Measurements from ENCODE around the gene SMG9.
A peak's percentile ranks its signal among the peaks of the same experiment; 100 is the strongest.

SMG9 gene

GRCh38 chr19:43754253-43754502, 584 bp downstream of the SMG9 start:
- Histone ChIP-seq H3K36me3 (ENCODE audit: insufficient read depth, low read length) (peaks cover 5% of the 10 kb centered on the region; the same call in 1 of the 2 replicates), H3K9me3 (ENCODE audit: control insufficient read depth, insufficient read depth, low read length) (no peaks in the 10 kb centered on the region), H3K9ac (ENCODE audit: low read depth, low read length) (peak overlapping the region; percentile 98), H3K4me1 (ENCODE audit: insufficient read depth, low read length) (peaks cover 11% of the 10 kb centered on the region; the same call in 1 of the 2 replicates)

DNA sequence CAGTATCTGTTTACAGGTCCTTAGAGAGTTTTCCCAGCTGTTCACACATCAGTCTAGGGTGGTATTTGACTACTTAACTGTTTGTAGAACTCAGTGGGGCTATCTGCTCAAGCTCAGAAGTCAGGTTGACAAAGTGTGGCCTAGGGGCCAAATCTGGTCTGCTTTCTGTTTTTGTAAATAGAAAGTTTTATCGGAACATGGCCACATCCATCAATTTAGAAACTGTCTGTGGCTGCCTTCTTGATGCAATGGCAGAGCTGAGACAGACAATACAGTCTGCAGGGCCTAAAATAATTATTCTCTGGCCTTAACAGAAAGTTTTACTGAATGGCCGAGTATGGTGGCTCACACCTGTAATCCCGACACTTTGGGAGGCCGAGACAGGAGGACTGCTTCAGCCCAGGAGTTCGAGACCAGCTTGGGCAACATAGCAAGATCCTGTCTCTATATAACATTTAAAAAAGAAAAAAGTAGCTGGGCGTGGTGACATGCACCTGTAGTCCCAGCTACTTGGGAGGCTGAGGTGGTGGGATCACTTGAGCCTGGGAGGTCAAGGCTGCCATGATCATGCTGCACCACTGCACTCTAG, 2.4 kb downstream of the SMG9 start:
- Histone ChIP-seq H3K9me3 (ENCODE audit: control insufficient read depth, insufficient read depth, low read length) (no peaks in the 10 kb centered on the region), H3K36me3 (ENCODE audit: insufficient read depth, low read length) (peaks cover 5% of the 10 kb centered on the region; the same call in 1 of the 2 replicates)

GRCh38 chr19:43751466-43752220, 3.1 kb downstream of the SMG9 start:
- Histone ChIP-seq H3K9ac (ENCODE audit: low read depth, low read length) (no peak overlapping the region), H3K4me1 (ENCODE audit: insufficient read depth, low read length) (0 out of 2 replicates have a peak, but pooled peaks cover 4% of the 10 kb centered on the region), H3K9me3 (ENCODE audit: control insufficient read depth, insufficient read depth, low read length) (no peaks in the 10 kb centered on the region), H3K36me3 (ENCODE audit: insufficient read depth, low read length) (peaks cover 5% of the 10 kb centered on the region; the same call in 1 of the 2 replicates)

More for the DNA sequence above, 2.4 kb downstream of the SMG9 start:
- Histone ChIP-seq H3K4me1 (ENCODE audit: insufficient read depth, low read length) (peaks cover 7% of the 10 kb centered on the region; the same call in 1 of the 2 replicates), H3K9ac (ENCODE audit: low read depth, low read length) (no peak overlapping the region)

- H3K9ac ChIP-seq (ENCODE audit: low read depth, low read length): no peak overlapping the region
- peaks cover 3% of the 10 kb centered on the region; the same call in 1 of the 2 replicates for H3K36me3 ChIP-seq (ENCODE audit: insufficient read depth, low read length)
- no peaks in the 10 kb centered on the region for H3K4me1 ChIP-seq (ENCODE audit: insufficient read depth, low read length)
- no peaks in the 10 kb centered on the region for H3K9me3 ChIP-seq (ENCODE audit: control insufficient read depth, insufficient read depth, low read length)
Observed at GRCh38 chr19:43749898-43750297, 4.9 kb downstream of the SMG9 start.

DNA sequence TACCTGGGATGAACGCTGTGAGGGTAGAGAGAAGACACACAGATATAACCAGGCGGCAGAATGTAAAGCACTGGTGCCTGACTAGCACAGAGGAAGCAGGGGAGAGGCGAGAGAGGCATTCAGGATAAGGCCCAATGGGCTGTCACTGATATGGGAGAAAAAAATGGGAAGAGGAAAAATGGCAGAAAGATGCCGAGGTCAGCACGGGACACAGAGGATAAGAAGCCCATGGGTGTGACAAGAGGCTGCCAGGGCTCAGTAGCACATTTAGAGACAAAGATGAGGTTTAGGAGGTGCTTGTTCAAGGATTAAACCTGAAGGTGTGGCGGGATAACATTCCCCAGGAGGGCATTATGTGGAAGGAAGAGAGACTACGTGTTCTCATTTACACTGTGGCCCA, 5.6 kb downstream of the SMG9 start:
- Histone ChIP-seq H3K9ac (ENCODE audit: low read depth, low read length) (no peak overlapping the region), H3K36me3 (ENCODE audit: insufficient read depth, low read length) (peaks cover 4% of the 10 kb centered on the region), H3K4me1 (ENCODE audit: insufficient read depth, low read length) (no peaks in the 10 kb centered on the region), H3K9me3 (ENCODE audit: control insufficient read depth, insufficient read depth, low read length) (no peaks in the 10 kb centered on the region)

- Histone ChIP-seq H3K36me3 (ENCODE audit: insufficient read depth, low read length) (peaks cover 4% of the 10 kb centered on the region), H3K9me3 (ENCODE audit: control insufficient read depth, insufficient read depth, low read length) (no peaks in the 10 kb centered on the region), H3K4me1 (ENCODE audit: insufficient read depth, low read length) (no peaks in the 10 kb centered on the region), H3K9ac (ENCODE audit: low read depth, low read length) (no peak overlapping the region)
Observed at GRCh38 chr19:43748685-43749084, 6.1 kb downstream of the SMG9 start.

- H3K9ac ChIP-seq (ENCODE audit: low read depth, low read length): no peak overlapping the region
- no peaks in the 10 kb centered on the region for H3K9me3 ChIP-seq (ENCODE audit: control insufficient read depth, insufficient read depth, low read length)
- H3K36me3 ChIP-seq (ENCODE audit: insufficient read depth, low read length): peaks cover 4% of the 10 kb centered on the region
- H3K4me1 ChIP-seq (ENCODE audit: insufficient read depth, low read length): no peaks in the 10 kb centered on the region
Observed at GRCh38 chr19:43748205-43748594, 6.6 kb downstream of the SMG9 start.

DNA sequence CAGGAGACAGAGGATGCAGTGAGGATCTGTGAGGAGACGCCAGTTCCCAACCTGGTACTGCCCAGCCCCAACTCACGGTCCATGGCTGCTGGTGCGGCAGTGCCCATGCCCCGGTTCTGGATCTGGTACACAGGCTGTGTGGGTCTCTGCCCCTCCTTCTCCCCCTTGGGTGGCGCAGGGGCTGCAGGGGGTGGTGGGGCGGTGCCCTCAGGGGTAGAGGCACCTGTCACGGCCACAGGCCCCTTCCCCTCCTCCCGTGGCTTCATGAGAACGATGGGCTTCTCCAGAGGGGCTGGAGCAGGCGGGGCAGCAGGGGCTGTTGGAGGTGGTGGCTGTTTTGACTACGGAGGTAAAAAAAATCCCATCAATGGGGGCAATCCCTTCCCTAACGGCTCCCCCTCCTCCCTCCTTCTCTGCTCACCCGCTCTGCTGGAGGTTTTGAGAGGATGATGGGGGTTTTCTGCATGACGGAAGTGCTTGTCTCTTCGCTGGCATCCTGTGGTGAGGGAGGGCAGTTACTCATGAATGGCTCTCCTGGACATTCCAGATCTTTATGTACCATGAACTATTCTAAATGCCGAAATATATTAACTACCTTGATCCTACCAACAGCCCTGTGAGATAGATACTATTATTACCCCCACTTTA, 7.1 kb downstream of the SMG9 start:
- H3K4me1 ChIP-seq (ENCODE audit: insufficient read depth, low read length): no peaks in the 10 kb centered on the region

DNA sequence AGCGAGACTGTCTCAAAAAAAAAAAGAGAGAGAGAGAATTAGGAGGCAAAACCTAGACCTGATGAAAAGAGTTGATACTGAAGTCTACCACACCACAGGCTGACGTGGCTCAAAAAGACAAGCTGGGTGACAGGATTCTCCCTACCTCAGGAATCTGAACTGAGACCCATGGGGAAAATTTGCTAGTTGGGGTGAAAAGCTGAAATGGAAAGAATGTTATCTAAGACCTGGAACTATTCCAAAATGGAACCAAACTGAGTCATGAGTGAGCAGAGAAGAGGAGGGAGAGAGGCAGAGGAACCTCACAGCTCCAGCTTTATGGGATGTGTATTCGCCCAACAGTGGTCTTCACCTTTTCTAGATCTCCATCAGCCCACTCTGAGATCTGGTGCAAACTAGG, 11.7 kb downstream of the SMG9 start:
- Histone ChIP-seq H3K4me1 (ENCODE audit: insufficient read depth, low read length) (peaks cover 11% of the 10 kb centered on the region; the same call in 1 of the 2 replicates), H3K9ac (ENCODE audit: low read depth, low read length) (no peak overlapping the region), H3K9me3 (ENCODE audit: control insufficient read depth, insufficient read depth, low read length) (no peaks in the 10 kb centered on the region), H3K36me3 (ENCODE audit: insufficient read depth, low read length) (peaks cover 4% of the 10 kb centered on the region)

More for the DNA sequence above, 7.1 kb downstream of the SMG9 start:
- H3K9ac ChIP-seq (ENCODE audit: low read depth, low read length): no peak overlapping the region
- no peaks in the 10 kb centered on the region for H3K9me3 ChIP-seq (ENCODE audit: control insufficient read depth, insufficient read depth, low read length)
- peaks cover 4% of the 10 kb centered on the region for H3K36me3 ChIP-seq (ENCODE audit: insufficient read depth, low read length)

DNA sequence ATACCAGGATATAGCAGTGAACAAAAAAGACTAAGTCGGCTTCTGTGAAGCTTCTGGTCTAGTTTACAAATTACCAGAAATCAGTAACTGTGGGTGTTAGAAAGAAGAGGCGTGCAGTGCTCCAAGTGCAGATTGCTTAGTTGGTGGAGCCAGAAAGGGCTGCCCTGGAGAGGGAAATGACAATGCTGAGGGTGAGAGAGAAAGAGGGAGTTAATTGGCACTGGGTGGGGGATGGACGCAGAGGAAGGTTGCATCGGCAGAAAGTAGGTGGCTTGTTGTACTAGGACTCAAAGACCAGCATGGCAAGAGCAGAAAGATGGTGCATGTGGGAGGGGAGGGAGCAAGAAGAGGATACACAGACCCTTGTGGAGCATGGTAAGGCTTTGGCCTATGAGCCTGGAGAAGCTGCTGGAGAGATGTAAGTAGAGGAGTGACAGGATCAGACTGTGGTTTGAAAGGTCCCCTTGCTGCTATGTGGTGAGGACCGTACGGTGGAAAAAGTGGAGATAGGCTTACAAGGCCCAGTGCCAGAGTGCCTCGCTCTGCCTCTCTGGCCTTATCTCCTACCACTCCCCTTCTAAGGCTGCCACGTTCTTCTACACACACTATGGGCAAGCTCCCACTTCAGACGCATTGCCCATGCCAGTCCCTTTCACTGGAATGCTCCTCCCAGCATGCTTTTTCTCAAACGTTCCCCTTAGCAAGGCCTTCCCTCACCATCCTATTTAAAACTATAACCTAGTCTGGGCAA, 13.5 kb downstream of the SMG9 start:
- H3K9me3 ChIP-seq (ENCODE audit: control insufficient read depth, insufficient read depth, low read length): no peaks in the 10 kb centered on the region
- H3K4me1 ChIP-seq (ENCODE audit: insufficient read depth, low read length): peaks cover 16% of the 10 kb centered on the region; the same call in 1 of the 2 replicates
- H3K9ac ChIP-seq (ENCODE audit: low read depth, low read length): no peak overlapping the region
- peaks cover 12% of the 10 kb centered on the region for H3K36me3 ChIP-seq (ENCODE audit: insufficient read depth, low read length)

GRCh38 chr19:43739439-43740235, 15.1 kb downstream of the SMG9 start:
- no peak overlapping the region for H3K9ac ChIP-seq (ENCODE audit: low read depth, low read length)
- peaks cover 20% of the 10 kb centered on the region; the same call in 1 of the 2 replicates for H3K4me1 ChIP-seq (ENCODE audit: insufficient read depth, low read length)
- H3K36me3 ChIP-seq (ENCODE audit: insufficient read depth, low read length): peaks cover 7% of the 10 kb centered on the region

GRCh38 chr19:43738780-43739211, 16.0 kb downstream of the SMG9 start:
- Histone ChIP-seq H3K4me1 (ENCODE audit: insufficient read depth, low read length) (peaks cover 20% of the 10 kb centered on the region; the same call in 1 of the 2 replicates), H3K9me3 (ENCODE audit: control insufficient read depth, insufficient read depth, low read length) (no peaks in the 10 kb centered on the region), H3K9ac (ENCODE audit: low read depth, low read length) (no peak overlapping the region), H3K36me3 (ENCODE audit: insufficient read depth, low read length) (peaks cover 7% of the 10 kb centered on the region; the same call in 1 of the 2 replicates)

More at GRCh38 chr19:43739439-43740235, 15.1 kb downstream of the SMG9 start:
- H3K9me3 ChIP-seq (ENCODE audit: control insufficient read depth, insufficient read depth, low read length): no peaks in the 10 kb centered on the region

DNA sequence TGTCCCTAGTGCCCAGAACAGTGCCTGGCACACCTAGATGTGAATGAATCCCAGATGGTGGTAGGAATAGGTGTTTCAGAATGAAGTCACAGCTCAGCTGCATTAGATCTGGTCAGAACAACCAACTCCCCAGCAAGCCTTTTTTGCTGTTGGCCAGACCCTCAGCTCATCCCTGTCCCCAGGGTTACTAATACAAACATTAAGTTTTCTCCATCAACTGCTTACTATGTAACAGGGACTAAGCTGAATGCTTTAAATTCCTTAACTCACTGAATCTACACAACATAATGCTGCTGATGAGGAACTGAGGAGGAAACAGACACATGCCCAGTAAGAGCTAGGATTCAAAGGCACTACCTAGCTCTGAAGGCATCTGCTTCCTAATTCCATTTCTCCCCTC, 18.8 kb downstream of the SMG9 start:
- peaks cover 21% of the 10 kb centered on the region for H3K36me3 ChIP-seq (ENCODE audit: insufficient read depth, low read length)
- peaks cover 20% of the 10 kb centered on the region; the same call in 1 of the 2 replicates for H3K4me1 ChIP-seq (ENCODE audit: insufficient read depth, low read length)
- H3K9ac ChIP-seq (ENCODE audit: low read depth, low read length): no peak overlapping the region; the same call in 1 of the 2 replicates
- H3K9me3 ChIP-seq (ENCODE audit: control insufficient read depth, insufficient read depth, low read length): no peaks in the 10 kb centered on the region

Measured in ES-I3 (cell line).